Heart right ventricle (tissue), 16 donors: ENCODE measurements around the gene HAUS2. TPM values are rescaled to one million over a fixed set of nuclear protein-coding genes. Genes with fewer than 3 reads are reported as not detected.

Source experiments
- ATAC-seq, 8 donors: fragments of 200-7000 bp; cut with Tn5 transposase; one replicate each; pipeline ENCODE4 v1.9.1; 2020; ENCODE audit warnings: mild to moderate bottlenecking in 8 of 8, moderate library complexity in 8 of 8, moderate number of reproducible peaks in 1 of 8
- DNase-seq, 2 donors: peaks; one replicate each; pipeline ENCODE4 v3.0.0-alpha.2; 2020
- H3K27ac ChIP-seq, 10 donors: fragments of 200-600 bp; sonication (generic) in 2 of 10; one replicate each; pipeline versions ENCODE4 v1.5.0 to v1.8.0; 2020 to 2022; ENCODE audit warnings: mild to moderate bottlenecking in 3 of 10
- H3K27me3 ChIP-seq, 7 donors: fragments of 200-600 bp; one replicate each; pipeline ENCODE4 v1.8.0; 2021 to 2022; ENCODE audit warnings: mild to moderate bottlenecking in 2 of 7
- H3K36me3 ChIP-seq, 9 donors: fragments of 200-600 bp; sonication (generic) in 1 of 9; one replicate each; pipeline versions ENCODE4 v1.5.0 to v1.8.0; 2020 to 2022; ENCODE audit warnings: mild to moderate bottlenecking in 2 of 9
- H3K4me1 ChIP-seq, 9 donors: fragments of 200-600 bp; sonication (generic) in 1 of 9; one replicate each; pipeline versions ENCODE4 v1.5.0 to v1.8.0; 2020 to 2022; ENCODE audit warnings: mild to moderate bottlenecking in 4 of 9
- H3K4me3 ChIP-seq, 10 donors: fragments of 200-600 bp; sonication (generic) in 2 of 10; one replicate each; pipeline versions ENCODE4 v1.5.0 to v1.8.0; 2020 to 2022; ENCODE audit warnings: mild to moderate bottlenecking in 7 of 10, moderate library complexity in 2 of 10
- H3K9me3 ChIP-seq, 11 donors: fragments of 200-600 bp in 10 of 11; sonication (generic) in 2 of 11; one replicate each; pipeline versions ENCODE4 v1.5.0 to v1.8.0; 2013 to 2022; ENCODE audit warnings: mild to moderate bottlenecking in 2 of 11, control low read depth in 1 of 11, moderate library complexity in 1 of 11
- CTCF ChIP-seq, 9 donors: fragments of 200-600 bp; sonication (generic) in 2 of 9; IDR thresholded peaks; one replicate each; pipeline versions ENCODE4 v1.5.0 to v1.8.0; 2021 to 2022; ENCODE audit warnings: antibody characterized with exemption in 9 of 9, mild to moderate bottlenecking in 5 of 9, moderate library complexity in 1 of 9
- WGBS, 2 donors: extraction: QIAGEN DNeasy Blood & Tissue Kit; methylation state at CpG; one replicate each; pipeline ENCODE4 v1.1.7; 2013; ENCODE audit warnings: inconsistent platforms in 1 of 2; 5-methylcytosine and 5-hydroxymethylcytosine counted together
- intact Hi-C, 10 donors: fragments of 100-400 bp; cut with DNase I; formaldehyde crosslinking; loops; one replicate each; pipeline versions ENCODE4 v1.11.1 to v1.14.2; 2022
- polyA plus RNA-seq, 2 donors: library from polyadenylated mRNA; stranded (reverse); fragments of 200-250 nt; gene quantifications; one replicate each; pipeline ENCODE4 v1.2.3, GENCODE V29; 2013
- total RNA-seq, 10 donors: library from RNA; stranded (reverse); fragmentation: NEBNext Ultra II Directional in 3 of 10; extraction: Animal tissue kit (Norgen Biotek cat#: 25700) in 3 of 10; gene quantifications; one replicate each; pipeline versions ENCODE4 v1.2.1 to v1.2.4, GENCODE V29; 2021 to 2023
- donor health status: Arrhythmogenic right ventricular cardiomyopathy.
- donor health status: ischemic (EF 13 %, LVEDD 7.1; RV severe dilation, severe dysfunction).
- donor health status: healthy with polysubstance abuse.
- donor health status: DM: no; HTN: yes; CAD: no.
- donor health status: DM: no; HTN: no; CAD: no.
- donor health status: ischemic (EF 25% LVEDD 6.9; RV normal size, moderate dysfunction).
- donor health status: ischemic (EF 25% LVEDD 5.7; RV mildly dilated, moderate dysfunction).
- donor health status: healthy.
- donor health status: DM: yes; HTN: yes; CAD: no.
- donor health status: Ischemic cardiomyopathy.
- donor health status: ischemic (EF 35%, LVEDD 5.7; RV mildly dilated, moderate dysfunction).
- donor health status: nonischemic (EF 11% LVEDD 7.7; RV severe dilation, severe dysfunction).
- donor health status: DM: yes; HTN: yes; CAD: no.
- donor health status: PGD.
- donor health status: ischemic (EF 29% LVEDD 5.4; RV normal size, mild dysfunction).
- donor health status: nonischemic (EF 23%, LVEDD 6.1; RV moderate dilation, normal function).

The HAUS2 gene
- total and polyA plus RNA-seq, 12 donors = 5.5 to 17.0 (median 10.8) TPM

- H3K4me1 ChIP-seq = peaks cover 0 to 81% (median 76%) of the 10 kb centered on the region in 9 donors
- H3K36me3 ChIP-seq = no peaks in the 10 kb centered on the region
- TF ChIP-seq CTCF (IDR thresholded peaks at IDR 0.05) = no peak
- no peak overlapping the region for H3K4me3 ChIP-seq
- intact Hi-C loops = loop anchor here in 1 of 10 donors (5.0 to 10.0 kb wide), 2 partner anchors 68 to 84 kb away; partner anchors contain the start of genes SNAP23 and ZNF106
- no peak overlapping the region for H3K27ac ChIP-seq
- ATAC-seq (no peak), DNase-seq (no peak)
- 90 to 92% methylated on average over 2 of the region's 2 CpGs for WGBS, 2 donors
- H3K9me3 ChIP-seq = no peaks in the 10 kb centered on the region
- no peaks in the 10 kb centered on the region for H3K27me3 ChIP-seq
Observed at GRCh38 chr15:42578984-42579537, 30.4 kb downstream of the HAUS2 start.

GRCh38 chr15:42581272-42581730 is 32.7 kb downstream of the HAUS2 start:
- WGBS, 2 donors = 1 to 2% methylated on average over 37 of the region's 37 CpGs
- intact Hi-C loops = loop anchor here in 3 of 10 donors (10.0 kb wide), 1 partner anchor 64 kb away; no protein-coding TSS in a partner anchor
- TF ChIP-seq CTCF (IDR thresholded peaks at IDR 0.05) = peak in 2 of 9 donors; percentile 28 to 39

GRCh38 chr15:42582569-42583375 is 34.1 kb downstream of the HAUS2 start:
- TF ChIP-seq CTCF (IDR thresholded peaks at IDR 0.05) = no peak
- H3K27me3 ChIP-seq = no peaks in the 10 kb centered on the region
- peak overlapping the region in 8 of 10 donors; percentile 9 to 85 (median 68) for H3K27ac ChIP-seq
- peak overlapping the region in 5 of 10 donors; percentile 3 to 37 (median 27) for H3K4me3 ChIP-seq
- peaks cover 0 to 74% (median 60%) of the 10 kb centered on the region in 9 donors for H3K4me1 ChIP-seq
- H3K9me3 ChIP-seq = no peaks in the 10 kb centered on the region
- intact Hi-C loops = loop anchor here in 3 of 10 donors (10.0 kb wide), 1 partner anchor 62 kb away; no protein-coding TSS in a partner anchor
- H3K36me3 ChIP-seq = peaks cover 0 to 26% (median 6%) of the 10 kb centered on the region in 9 donors
- 44 to 55% methylated on average over 8 of the region's 8 CpGs for WGBS, 2 donors
- ATAC-seq (peak in 1 of 8 donors; percentile 22), DNase-seq (no peak)

More at GRCh38 chr15:42581272-42581730, 32.7 kb downstream of the HAUS2 start:
- H3K27ac ChIP-seq = peak overlapping the region; percentile 57 to 85 (median 76)
- peaks cover 0 to 88% (median 75%) of the 10 kb centered on the region in 9 donors for H3K4me1 ChIP-seq
- peak; percentile 91 to 96 (median 95) for ATAC-seq
- H3K9me3 ChIP-seq = no peaks in the 10 kb centered on the region
- H3K4me3 ChIP-seq = peak overlapping the region in 9 of 10 donors; percentile 28 to 56 (median 51)
- H3K36me3 ChIP-seq = peaks cover 0 to 12% (median 6%) of the 10 kb centered on the region in 9 donors
- peak; percentile 88 to 90 for DNase-seq
- no peaks in the 10 kb centered on the region for H3K27me3 ChIP-seq
